Measurements from ENCODE around the gene GON4L. TPM values are rescaled to one million over a fixed set of nuclear protein-coding genes. Genes with fewer than 3 reads are reported as not detected.

The GON4L gene
- total RNA-seq, 1 experiment from 2014 or later: 54.4 TPM

GRCh38 chr1:155904261-155904660 lies 47.2 kb upstream of the GON4L start (continued):
- TF ChIP-seq ZNF281 (CRISPR knock-in tag; IDR thresholded peaks at IDR 0.05): no peak

GRCh38 chr1:155900161-155900560 lies 43.1 kb upstream of the GON4L start:
- no peak for DNase-seq (ENCODE audit: low spot score)
- H3K36me3 Mint-ChIP-seq: peaks cover 64% of the 10 kb centered on the region
- no peak overlapping the region for H3K27ac Mint-ChIP-seq
- no peaks in the 10 kb centered on the region for H3K9me3 Mint-ChIP-seq
- CTCF ChIA-PET: no interaction called here
- ATAC-seq: no peak
- no peak overlapping the region for H3K4me3 Mint-ChIP-seq
- no peaks in the 10 kb centered on the region for H3K27me3 Mint-ChIP-seq (ENCODE audit: low read depth)
- H3K4me1 Mint-ChIP-seq: no peaks in the 10 kb centered on the region
- POLR2A ChIA-PET: no interaction called here
- no peak for TF ChIP-seq ZNF219 (CRISPR knock-in tag; IDR thresholded peaks at IDR 0.05; ENCODE audit: borderline replicate concordance)
- no peak for TF ChIP-seq ZNF317 (CRISPR knock-in tag; IDR thresholded peaks at IDR 0.05; ENCODE audit: borderline replicate concordance, low read depth)
- no peak for TF ChIP-seq ZNF281 (CRISPR knock-in tag; IDR thresholded peaks at IDR 0.05)
- no peak for TF ChIP-seq ZNF138 (CRISPR knock-in tag; conservative IDR thresholded peaks at IDR 0.05)
- TF ChIP-seq SMAD4 (CRISPR knock-in tag; IDR thresholded peaks at IDR 0.05): no peak
- TF ChIP-seq NR2C2 (CRISPR knock-in tag; IDR thresholded peaks at IDR 0.05): no peak
- TF ChIP-seq E2F4 (CRISPR knock-in tag; IDR thresholded peaks at IDR 0.05; ENCODE audit: borderline replicate concordance, low read depth): no peak
- TF ChIP-seq ZNF512 (CRISPR knock-in tag; IDR thresholded peaks at IDR 0.05; ENCODE audit: borderline replicate concordance): no peak
- no peak for TF ChIP-seq ZMAT4 (CRISPR knock-in tag; IDR thresholded peaks at IDR 0.05)
- TF ChIP-seq SP1 (CRISPR knock-in tag; conservative IDR thresholded peaks at IDR 0.05): no peak
- TF ChIP-seq FOXP4 (CRISPR knock-in tag; IDR thresholded peaks at IDR 0.05): no peak
- no peak for TF ChIP-seq TCF7 (CRISPR knock-in tag; IDR thresholded peaks at IDR 0.05; ENCODE audit: low read depth)
- TF ChIP-seq ATF6 (CRISPR knock-in tag; IDR thresholded peaks at IDR 0.05): no peak
- no peak for TF ChIP-seq AR (CRISPR knock-in tag; IDR thresholded peaks at IDR 0.05)
- no peak for TF ChIP-seq MXD4 (CRISPR knock-in tag; IDR thresholded peaks at IDR 0.05; ENCODE audit: borderline replicate concordance)
- no peak for TF ChIP-seq TEAD4 (CRISPR knock-in tag; IDR thresholded peaks at IDR 0.05)
- TF ChIP-seq FOXK1 (CRISPR knock-in tag; IDR thresholded peaks at IDR 0.05): no peak
- TF ChIP-seq ELF4 (CRISPR knock-in tag; IDR thresholded peaks at IDR 0.05; ENCODE audit: low read depth): no peak
